HG02763 (cell line): ENCODE results near the gene ARID3B.

Source experiments
- ATAC-seq: cut with Tn5 transposase; IDR thresholded peaks from one replicate; pipeline ENCODE4 v1.9.1; 2021; ENCODE audit warnings: mild to moderate bottlenecking, moderate library complexity; ENCODE audit not compliant: unreplicated experiment

ARID3B gene

GRCh38 chr15:74633781-74634180 lies 92.8 kb downstream of the ARID3B start:
- no peak for ATAC-seq

DNA sequence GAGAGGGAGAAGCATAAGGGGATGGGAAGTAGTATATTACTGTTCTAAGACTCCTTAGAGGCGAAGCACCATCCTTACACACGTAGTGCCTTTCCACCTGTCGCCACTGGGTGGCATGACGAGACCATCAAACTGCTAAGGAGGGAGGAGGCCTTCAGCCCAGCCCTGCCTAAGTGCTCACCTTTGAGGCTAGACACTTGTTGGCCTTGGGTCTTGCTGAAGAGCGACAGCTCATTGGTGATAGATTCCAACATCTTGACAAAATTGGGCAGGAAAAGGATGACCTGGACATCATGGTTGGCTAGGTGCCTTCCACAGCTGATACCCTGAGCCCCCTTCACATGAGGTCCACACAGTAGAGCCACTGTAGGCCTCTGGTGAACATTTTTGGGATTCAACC lies 94.2 kb downstream of the ARID3B start:
- ATAC-seq = no peak

DNA sequence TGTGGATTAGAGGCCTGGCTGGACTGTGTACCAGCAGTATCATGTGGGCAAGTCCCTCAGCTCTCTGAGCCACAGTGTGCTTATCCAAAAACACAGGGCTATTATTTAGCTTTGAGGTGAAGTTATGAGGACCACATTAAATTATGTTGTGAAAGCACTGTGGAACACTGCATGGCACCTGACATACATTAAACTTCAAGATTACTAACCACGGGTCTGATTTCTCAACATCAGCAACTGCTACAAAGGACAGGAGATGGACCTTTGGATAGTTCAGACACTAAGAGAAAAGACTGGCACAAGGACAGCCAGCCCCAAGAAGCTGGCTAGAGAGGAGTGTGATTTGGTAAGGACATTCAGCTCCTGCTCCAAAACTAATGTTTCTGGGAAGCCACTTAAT lies 96.0 kb downstream of the ARID3B start:
- ATAC-seq = no peak

DNA sequence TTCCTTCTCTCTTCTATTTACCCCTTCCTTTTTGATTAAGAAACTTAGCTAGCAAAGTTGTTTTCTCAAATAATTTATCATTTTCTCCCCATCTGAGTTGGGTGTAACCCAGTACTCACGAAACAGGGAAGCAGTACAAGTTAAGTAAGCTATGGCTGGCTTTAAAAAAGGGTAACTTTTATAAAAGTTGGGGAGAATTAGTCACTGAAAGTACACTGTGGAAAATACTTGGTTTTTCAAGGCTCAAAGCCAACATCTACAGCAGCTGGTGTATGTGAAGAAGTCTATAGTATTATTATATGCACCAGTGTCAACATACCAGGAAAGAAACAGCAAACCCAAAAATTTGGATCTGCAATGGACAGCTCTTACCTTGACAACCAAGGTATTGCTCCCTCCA lies 100.1 kb downstream of the ARID3B start:
- ATAC-seq = no peak

GRCh38 chr15:74642348-74642733 lies 101.3 kb downstream of the ARID3B start:
- ATAC-seq = no peak

DNA sequence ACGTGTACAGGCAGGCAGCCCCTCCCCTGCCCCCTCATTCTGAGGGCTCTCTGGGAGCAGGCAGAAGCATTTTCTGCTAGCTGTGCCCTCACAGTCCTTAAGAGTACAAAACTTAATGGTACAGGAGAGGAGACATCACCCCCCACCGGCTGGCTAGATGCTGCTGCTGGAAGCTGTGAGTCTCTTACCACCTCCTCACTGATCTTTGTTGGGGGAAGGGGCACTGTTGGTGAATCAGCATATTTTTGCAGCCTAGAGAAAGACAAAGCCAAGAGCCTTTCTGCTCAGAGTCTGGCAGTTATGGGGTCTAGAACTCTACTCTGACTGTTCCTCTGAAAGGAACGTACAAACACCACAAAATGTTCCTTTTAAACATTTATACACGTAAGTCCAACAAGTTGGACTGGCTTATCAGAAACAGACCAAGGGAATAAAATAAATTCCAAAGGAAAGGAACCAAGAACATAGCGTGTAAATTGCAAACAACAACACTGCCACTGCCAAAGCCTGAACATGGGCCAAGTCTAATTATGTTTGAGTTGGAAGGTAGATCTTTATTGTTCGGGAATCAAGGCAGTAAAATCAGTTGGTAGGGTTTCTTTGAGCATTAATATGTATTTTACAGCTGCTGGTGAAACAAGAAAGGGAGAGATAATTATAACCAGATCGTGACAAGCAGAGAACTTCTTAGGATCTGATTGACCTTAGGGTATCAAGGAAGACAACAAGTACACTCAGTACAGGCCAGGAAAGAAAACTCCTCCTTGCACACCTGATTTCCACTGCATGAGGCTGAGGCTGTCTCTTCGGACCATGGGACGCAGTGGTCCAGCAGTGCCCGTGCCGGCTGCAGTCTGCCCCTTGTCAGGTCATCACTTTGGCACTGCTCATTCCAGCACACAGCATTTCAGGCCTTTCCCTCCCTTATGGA lies 102.0 kb downstream of the ARID3B start:
- ATAC-seq = no peak

DNA sequence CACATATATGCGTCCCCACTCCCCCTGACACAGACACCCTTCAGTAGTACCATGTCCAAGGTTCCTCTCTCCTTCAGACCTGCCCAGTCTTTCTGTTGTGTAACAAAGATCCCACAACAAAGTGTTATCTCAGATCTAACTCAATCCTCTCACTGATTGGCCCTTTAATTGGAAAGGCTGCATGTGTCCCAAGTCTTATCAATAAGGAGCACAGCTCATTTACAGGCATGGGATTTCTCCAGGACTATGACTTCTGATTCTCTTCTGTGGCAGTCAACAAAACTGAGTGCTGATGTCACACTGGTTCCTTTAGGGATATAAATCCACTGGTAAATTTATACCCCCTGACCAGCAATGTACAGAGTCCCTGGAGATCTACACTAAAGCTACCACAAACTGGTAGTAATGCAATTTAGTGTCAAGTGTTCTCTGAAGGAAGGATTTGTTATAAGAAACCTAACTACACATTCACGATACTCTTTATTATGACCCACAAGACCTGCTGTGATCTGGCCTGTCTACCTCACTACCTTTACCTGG lies 102.7 kb downstream of the ARID3B start:
- ATAC-seq = no peak

DNA sequence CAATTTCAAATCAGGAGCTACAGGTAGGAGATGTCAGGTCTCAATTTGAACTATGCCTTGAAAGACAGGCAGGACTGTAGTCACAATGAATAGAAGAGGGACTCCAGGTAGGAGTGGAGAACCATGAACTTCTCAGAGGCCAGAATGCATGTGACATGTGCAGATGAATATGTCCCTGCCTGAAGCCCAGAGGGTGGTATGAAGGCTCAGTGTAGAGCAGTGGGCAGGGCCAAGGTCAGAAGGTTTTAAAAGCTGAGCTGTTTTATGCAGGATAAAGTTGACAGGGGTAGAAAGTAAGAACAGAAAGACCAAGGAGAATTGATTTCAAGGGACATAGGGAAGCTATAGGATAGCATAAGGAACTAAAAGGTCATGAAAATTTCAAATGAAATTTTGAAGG lies 105.5 kb downstream of the ARID3B start:
- no peak for ATAC-seq
